ENCODE data around the gene PCDHA9.

The PCDHA9 gene

DNA sequence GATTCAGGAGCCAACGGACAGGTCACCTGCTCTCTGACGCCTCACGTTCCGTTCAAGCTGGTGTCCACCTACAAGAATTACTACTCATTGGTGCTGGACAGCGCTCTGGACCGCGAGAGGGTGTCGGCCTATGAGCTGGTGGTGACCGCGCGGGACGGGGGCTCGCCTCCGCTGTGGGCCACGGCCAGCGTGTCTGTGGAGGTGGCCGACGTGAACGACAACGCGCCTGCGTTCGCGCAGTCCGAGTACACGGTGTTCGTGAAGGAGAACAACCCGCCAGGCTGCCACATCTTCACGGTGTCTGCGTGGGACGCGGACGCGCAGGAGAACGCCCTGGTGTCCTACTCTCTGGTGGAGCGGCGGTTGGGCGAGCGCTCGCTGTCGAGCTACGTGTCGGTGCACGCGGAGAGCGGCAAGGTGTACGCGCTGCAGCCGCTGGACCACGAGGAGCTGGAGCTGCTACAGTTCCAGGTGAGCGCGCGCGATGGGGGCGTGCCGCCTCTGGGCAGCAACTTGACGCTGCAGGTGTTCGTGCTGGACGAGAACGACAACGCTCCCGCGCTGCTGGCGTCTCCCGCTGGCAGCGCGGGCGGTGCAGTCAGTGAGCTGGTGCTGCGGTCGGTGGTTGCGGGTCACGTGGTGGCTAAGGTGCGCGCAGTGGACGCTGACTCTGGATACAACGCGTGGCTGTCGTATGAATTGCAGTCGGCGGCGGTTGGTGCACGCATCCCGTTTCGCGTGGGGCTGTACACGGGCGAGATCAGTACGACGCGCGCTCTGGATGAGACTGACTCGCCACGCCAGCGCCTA lies 9.2 kb downstream of the PCDHA9 start:
- TF ChIP-seq, protein P1, sequence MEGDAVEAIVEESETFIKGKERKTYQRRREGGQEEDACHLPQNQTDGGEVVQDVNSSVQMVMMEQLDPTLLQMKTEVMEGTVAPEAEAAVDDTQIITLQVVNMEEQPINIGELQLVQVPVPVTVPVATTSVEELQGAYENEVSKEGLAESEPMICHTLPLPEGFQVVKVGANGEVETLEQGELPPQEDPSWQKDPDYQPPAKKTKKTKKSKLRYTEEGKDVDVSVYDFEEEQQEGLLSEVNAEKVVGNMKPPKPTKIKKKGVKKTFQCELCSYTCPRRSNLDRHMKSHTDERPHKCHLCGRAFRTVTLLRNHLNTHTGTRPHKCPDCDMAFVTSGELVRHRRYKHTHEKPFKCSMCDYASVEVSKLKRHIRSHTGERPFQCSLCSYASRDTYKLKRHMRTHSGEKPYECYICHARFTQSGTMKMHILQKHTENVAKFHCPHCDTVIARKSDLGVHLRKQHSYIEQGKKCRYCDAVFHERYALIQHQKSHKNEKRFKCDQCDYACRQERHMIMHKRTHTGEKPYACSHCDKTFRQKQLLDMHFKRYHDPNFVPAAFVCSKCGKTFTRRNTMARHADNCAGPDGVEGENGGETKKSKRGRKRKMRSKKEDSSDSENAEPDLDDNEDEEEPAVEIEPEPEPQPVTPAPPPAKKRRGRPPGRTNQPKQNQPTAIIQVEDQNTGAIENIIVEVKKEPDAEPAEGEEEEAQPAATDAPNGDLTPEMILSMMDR (IDR thresholded peaks at IDR 0.05; ENCODE audit: low read depth, low read length) = no peak
- Histone ChIP-seq H3K4me3 (ENCODE audit: low read depth, low read length) (no peak overlapping the region), H3K36me3 (no peaks in the 10 kb centered on the region), H3K27ac (no peak overlapping the region), H3K9me3 (ENCODE audit: severe bottlenecking) (peaks cover 2% of the 10 kb centered on the region), H3K27me3 (ENCODE audit: insufficient read depth, low read depth, severe bottlenecking) (no peaks in the 10 kb centered on the region)
- no peak for DNase-seq

DNA sequence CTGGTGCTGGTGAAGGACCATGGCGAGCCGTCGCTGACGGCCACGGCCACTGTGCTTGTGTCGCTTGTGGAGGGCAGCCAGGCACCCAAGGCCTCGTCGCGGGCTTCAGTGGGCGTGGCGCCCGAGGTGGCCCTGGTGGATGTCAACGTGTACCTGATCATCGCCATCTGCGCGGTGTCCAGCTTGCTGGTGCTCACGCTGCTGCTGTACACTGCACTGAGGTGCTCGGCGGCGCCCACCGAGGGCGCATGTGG lies 9.7 kb downstream of the PCDHA9 start:
- Histone ChIP-seq H3K27me3 (ENCODE audit: insufficient read depth, low read depth, severe bottlenecking) (no peaks in the 10 kb centered on the region), H3K9me3 (ENCODE audit: severe bottlenecking) (peaks cover 2% of the 10 kb centered on the region), H3K36me3 (no peaks in the 10 kb centered on the region), H3K4me3 (ENCODE audit: low read depth, low read length) (no peak overlapping the region), H3K27ac (no peak overlapping the region)
- TF ChIP-seq, protein P1 (IDR thresholded peaks at IDR 0.05; ENCODE audit: low read depth, low read length) = no peak
- DNase-seq = no peak

DNA sequence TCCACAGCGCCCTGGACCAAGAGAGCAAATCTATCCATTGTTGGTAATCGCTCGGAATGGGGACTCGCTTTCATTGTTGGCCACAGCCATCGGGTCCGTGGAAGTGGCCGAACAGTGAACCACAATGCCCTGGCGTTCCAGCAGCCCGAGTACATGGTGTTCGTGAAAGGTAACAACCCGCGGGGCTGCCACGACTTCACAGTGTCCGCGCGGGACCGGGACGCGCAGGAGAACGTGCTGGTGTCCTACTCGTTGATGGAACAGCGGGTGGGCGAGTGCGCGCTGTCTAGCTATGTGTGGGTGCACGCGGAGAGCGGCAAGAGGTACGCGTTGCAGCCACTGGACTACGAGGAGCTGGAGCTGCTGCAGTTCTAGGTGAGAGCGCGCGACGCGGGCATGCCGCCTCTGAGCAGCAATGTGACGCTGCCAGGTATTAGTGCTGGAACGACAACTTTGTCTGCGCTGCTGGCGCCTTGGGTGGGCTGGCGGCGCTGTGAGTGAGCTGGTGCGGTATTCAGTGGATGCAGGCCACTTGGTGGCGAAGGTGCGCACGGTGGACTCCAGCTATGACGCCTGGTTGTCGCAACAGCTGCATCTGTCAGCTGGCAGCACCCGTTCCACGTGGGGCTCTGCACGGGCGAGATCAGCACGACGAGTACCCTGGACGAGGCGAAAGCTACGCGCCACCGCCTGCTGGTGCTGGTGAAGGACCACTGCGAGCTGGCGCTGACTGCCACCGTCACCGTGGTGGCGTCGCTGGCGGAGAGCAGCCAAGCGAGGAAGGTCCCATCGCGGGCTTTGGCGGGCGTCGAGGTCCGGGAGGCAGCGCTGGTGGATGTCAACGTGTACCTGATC lies 14.5 kb downstream of the PCDHA9 start:
- no peak overlapping the region for H3K27ac ChIP-seq
- TF ChIP-seq, protein P1 (IDR thresholded peaks at IDR 0.05; ENCODE audit: low read depth, low read length) = no peak
- no peak for DNase-seq

DNA sequence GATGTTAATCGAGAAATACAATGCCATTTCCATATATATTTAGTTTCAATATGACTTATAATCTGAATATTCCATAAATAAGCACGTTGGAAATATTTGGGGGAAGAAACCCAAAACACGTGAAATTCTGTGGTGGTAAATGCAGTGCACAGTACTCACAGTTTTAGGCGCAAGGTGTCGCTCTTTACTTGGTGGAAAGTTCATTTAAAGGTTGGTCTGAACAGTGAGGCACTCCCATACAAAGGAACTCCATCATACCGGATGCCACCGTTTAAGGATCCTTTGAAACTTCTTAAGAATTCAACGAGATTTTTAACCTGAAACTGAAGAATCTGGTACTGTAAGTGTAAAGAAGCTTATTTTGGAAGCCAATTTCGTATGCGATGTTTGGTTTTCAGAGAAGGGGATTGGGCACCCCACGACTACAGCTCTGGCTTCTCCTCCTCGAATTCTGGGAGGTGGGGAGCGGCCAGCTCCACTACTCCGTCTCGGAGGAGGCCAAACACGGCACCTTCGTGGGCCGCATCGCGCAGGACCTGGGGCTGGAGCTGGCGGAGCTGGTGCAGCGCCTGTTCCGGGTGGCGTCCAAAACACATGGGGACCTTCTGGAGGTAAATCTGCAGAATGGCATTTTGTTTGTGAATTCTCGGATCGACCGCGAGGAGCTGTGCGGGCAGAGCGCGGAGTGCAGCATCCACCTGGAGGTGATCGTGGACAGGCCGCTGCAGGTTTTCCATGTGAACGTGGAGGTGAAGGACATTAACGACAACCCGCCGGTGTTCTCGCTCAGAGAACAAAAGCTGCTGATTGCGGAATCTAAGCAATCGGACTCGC lies 20.8 kb downstream of the PCDHA9 start, which contains the start of gene PCDHA11:
Gene PCDHA11 (plus strand): TSS at position 237 of the 834 bp plus-strand sequence. CDS start 147 bp downstream, at position 384.
- Histone ChIP-seq H3K27me3 (ENCODE audit: insufficient read depth, low read depth, severe bottlenecking) (no peaks in the 10 kb centered on the region), H3K9me3 (ENCODE audit: severe bottlenecking) (peaks cover 3% of the 10 kb centered on the region), H3K27ac (peak within 1 kb of the TSS; percentile 49), H3K4me3 (ENCODE audit: low read depth, low read length) (peak within 1 kb of the TSS; percentile 50), H3K36me3 (peaks cover 14% of the 10 kb centered on the region)
- TF ChIP-seq, protein P1 (IDR thresholded peaks at IDR 0.05; ENCODE audit: low read depth, low read length) = peak; percentile 61; the same call in 1 of the 2 replicates
- DNase-seq = peak; percentile 43

More for the DNA sequence above, 14.5 kb downstream of the PCDHA9 start:
- Histone ChIP-seq H3K27me3 (ENCODE audit: insufficient read depth, low read depth, severe bottlenecking) (no peaks in the 10 kb centered on the region), H3K36me3 (no peaks in the 10 kb centered on the region), H3K9me3 (ENCODE audit: severe bottlenecking) (no peaks in the 10 kb centered on the region), H3K4me3 (ENCODE audit: low read depth, low read length) (no peak overlapping the region)

DNA sequence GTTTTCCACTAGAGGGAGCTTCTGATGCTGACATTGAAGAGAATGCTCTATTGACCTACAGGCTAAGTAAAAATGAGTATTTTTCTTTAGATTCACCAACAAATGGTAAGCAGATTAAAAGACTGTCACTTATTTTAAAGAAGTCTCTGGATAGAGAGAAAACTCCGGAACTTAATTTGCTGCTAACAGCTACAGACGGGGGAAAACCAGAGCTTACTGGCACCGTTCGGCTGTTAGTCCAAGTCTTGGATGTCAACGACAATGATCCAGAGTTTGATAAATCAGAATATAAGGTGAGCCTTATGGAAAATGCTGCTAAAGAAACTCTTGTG lies 21.3 kb downstream of the PCDHA9 start:
- Histone ChIP-seq H3K27me3 (ENCODE audit: insufficient read depth, low read depth, severe bottlenecking) (no peaks in the 10 kb centered on the region), H3K36me3 (peaks cover 14% of the 10 kb centered on the region), H3K27ac (no peak overlapping the region; the same call in 1 of the 2 replicates), H3K4me3 (ENCODE audit: low read depth, low read length) (peak overlapping the region; percentile 50), H3K9me3 (ENCODE audit: severe bottlenecking) (peaks cover 3% of the 10 kb centered on the region)
- no peak for DNase-seq
- TF ChIP-seq, protein P1 (IDR thresholded peaks at IDR 0.05; ENCODE audit: low read depth, low read length) = no peak; the same call in 1 of the 2 replicates
